H1 (cell line): ENCODE measurements around the gene LRRTM4. TPM values are rescaled to one million over a fixed set of nuclear protein-coding genes. Genes with fewer than 3 reads are reported as not detected.

Experiments used
- CTCF ChIA-PET: fragments of 300-600 bp; sonication (Branson Sonifier 250); formaldehyde crosslinking; loops from one replicate; lab custom pipeline; 2021; ENCODE audit not compliant: partially characterized antibody; lab: Charles Lee
- POLR2A ChIA-PET: fragments of 300-600 bp; sonication (Branson Sonifier 250); formaldehyde crosslinking; loops from one replicate; lab custom pipeline; 2021; ENCODE audit warnings: inconsistent platforms; ENCODE audit not compliant: partially characterized antibody; lab: Charles Lee
- DNase-seq, 2 experiments: peaks; one replicate each; pipeline versions ENCODE4 v3.0.0 to v3.0.0-alpha.2; 2010 to 2022; ENCODE audit warnings: low spot score in 2 of 2, low read depth in 1 of 2, mixed read lengths in 1 of 2
- FAIRE-seq: peaks from 2 replicates; lab custom pipeline; 2011; peaks lifted over from hg19 to GRCh38; lab: Jason Lieb, UNC
- H2AFZ ChIP-seq: 2 replicates; pipeline ENCODE4 v1.8.1; 2012; ENCODE audit warnings: low read length, inconsistent platforms
- H2AK5ac ChIP-seq: 2 replicates; pipeline ENCODE4 v1.6.1; 2013; ENCODE audit warnings: low read depth, low read length
- H2BK120ac ChIP-seq: replicated peaks from 2 replicates; pipeline ENCODE3; 2013; ENCODE audit warnings: low read depth, low read length, inconsistent platforms
- H2BK12ac ChIP-seq: 2 replicates; pipeline ENCODE4 v1.6.1; 2013; ENCODE audit warnings: low read depth, low read length
- H2BK15ac ChIP-seq: 2 replicates; pipeline ENCODE4 v1.6.1; 2013; ENCODE audit warnings: low read length
- H2BK20ac ChIP-seq: 2 replicates; pipeline ENCODE4 v1.6.1; 2013; ENCODE audit warnings: low read length
- H2BK5ac ChIP-seq: 2 replicates; pipeline ENCODE4 v1.6.1; 2013; ENCODE audit warnings: low read depth, low read length
- H3K14ac ChIP-seq: 2 replicates; pipeline ENCODE4 v1.6.1; 2013; ENCODE audit warnings: inconsistent platforms; ENCODE audit not compliant: insufficient read length
- H3K18ac ChIP-seq: 2 replicates; pipeline ENCODE4 v1.6.1; 2013; ENCODE audit warnings: low read length; ENCODE audit errors: extremely low read depth
- H3K23ac ChIP-seq: 2 replicates; pipeline ENCODE4 v1.6.1; 2013; ENCODE audit warnings: inconsistent platforms; ENCODE audit not compliant: insufficient read length
- H3K23me2 ChIP-seq: 2 replicates; pipeline ENCODE4 v1.6.1; 2013; ENCODE audit warnings: low read depth, low read length
- H3K27ac ChIP-seq: 2 replicates; pipeline ENCODE4 v1.6.1; 2011; ENCODE audit warnings: low read depth, low read length, inconsistent platforms
- H3K27me3 ChIP-seq, 4 experiments: replicated peaks in 1 of 4; 1 replicate in 1 of 4; 2 replicates in 3 of 4; pipeline versions ENCODE4 v1.6.1 to v1.8.1; 2011 to 2013; ENCODE audit warnings: low read length in 3 of 4, mild to moderate bottlenecking in 3 of 4, inconsistent platforms in 2 of 4, mixed read lengths in 2 of 4, moderate library complexity in 1 of 4; ENCODE audit not compliant: control insufficient read depth in 3 of 4, insufficient read depth in 3 of 4; ENCODE audit errors: extremely low read depth in 1 of 4
- H3K36me3 ChIP-seq, 4 experiments: 2 replicates each; pipeline versions ENCODE4 v1.6.1 to v1.8.1; 2011 to 2013; ENCODE audit warnings: mild to moderate bottlenecking in 4 of 4, low read length in 3 of 4, moderate library complexity in 2 of 4, control low read depth in 1 of 4, inconsistent platforms in 1 of 4; ENCODE audit not compliant: insufficient read depth in 4 of 4, control insufficient read depth in 2 of 4
- H3K4ac ChIP-seq: replicated peaks from 2 replicates; pipeline ENCODE3; 2013; ENCODE audit warnings: low read length, low read depth, mixed read lengths, inconsistent platforms; ENCODE audit not compliant: insufficient read length
- H3K4me1 ChIP-seq, 4 experiments: replicated peaks in 1 of 4; 1 replicate in 1 of 4; 2 replicates in 3 of 4; pipeline versions ENCODE4 v1.6.1 to v1.8.1; 2011 to 2013; ENCODE audit warnings: low read length in 3 of 4, inconsistent platforms in 2 of 4, mixed read lengths in 1 of 4; ENCODE audit not compliant: insufficient read depth in 4 of 4, control insufficient read depth in 3 of 4
- H3K4me2 ChIP-seq, 2 experiments: 2 replicates each; pipeline versions ENCODE4 v1.6.1 to v1.8.1; 2011 to 2013; ENCODE audit warnings: low read depth in 2 of 2, low read length in 2 of 2, control low read depth in 1 of 2, inconsistent platforms in 1 of 2, mild to moderate bottlenecking in 1 of 2; ENCODE audit not compliant: insufficient read depth in 1 of 2
- H3K4me3 ChIP-seq, 4 experiments: fragments of 200-600, 300-600 bp in 1 of 4; sonication (generic), shearing (Covaris generic), sonication (Bioruptor Twin) in 1 of 4; 2 replicates each; pipeline versions ENCODE4 v1.5.1 to v1.8.1; 2011 to 2016; ENCODE audit warnings: low read length in 4 of 4, low read depth in 3 of 4, control low read depth in 2 of 4, inconsistent platforms in 2 of 4, mild to moderate bottlenecking in 2 of 4, mixed read lengths in 1 of 4, moderate library complexity in 1 of 4; ENCODE audit not compliant: insufficient read depth in 2 of 4; ENCODE audit errors: extremely low read depth in 1 of 4
- H3K56ac ChIP-seq: replicated peaks from 2 replicates; pipeline ENCODE3; 2013; ENCODE audit warnings: low read depth, mild to moderate bottlenecking, mixed read lengths, low read length, inconsistent platforms; ENCODE audit not compliant: insufficient read length
- H3K79me1 ChIP-seq: 2 replicates; pipeline ENCODE4 v1.6.1; 2013; ENCODE audit warnings: low read depth, low read length, control low read depth
- H3K79me2 ChIP-seq, 2 experiments: 2 replicates each; pipeline versions ENCODE4 v1.6.1 to v1.8.1; 2012 to 2013; ENCODE audit warnings: low read length in 2 of 2, mild to moderate bottlenecking in 2 of 2, inconsistent platforms in 1 of 2; ENCODE audit not compliant: insufficient read depth in 2 of 2, control insufficient read depth in 1 of 2
- H3K9ac ChIP-seq, 4 experiments: replicated peaks in 1 of 4; 1 replicate in 1 of 4; 2 replicates in 3 of 4; pipeline versions ENCODE4 v1.6.1 to v1.8.1; 2011 to 2013; ENCODE audit warnings: low read depth in 3 of 4, low read length in 3 of 4, control low read depth in 2 of 4, mild to moderate bottlenecking in 2 of 4, moderate library complexity in 2 of 4, inconsistent platforms in 1 of 4; ENCODE audit errors: extremely low read depth in 1 of 4
- H3K9me3 ChIP-seq, 2 experiments: 2 replicates each; pipeline versions ENCODE4 v1.6.1 to v1.8.1; 2012 to 2013; ENCODE audit warnings: mild to moderate bottlenecking in 2 of 2, moderate library complexity in 2 of 2, control low read depth in 1 of 2, inconsistent platforms in 1 of 2, low read depth in 1 of 2, low read length in 1 of 2, mixed read lengths in 1 of 2; ENCODE audit not compliant: insufficient read depth in 2 of 2
- H4K20me1 ChIP-seq, 2 experiments: replicated peaks in 1 of 2; 2 replicates each; pipeline versions ENCODE3 to v1.8.1; 2011 to 2013; ENCODE audit warnings: inconsistent platforms in 2 of 2, low read length in 2 of 2, mild to moderate bottlenecking in 1 of 2; ENCODE audit not compliant: insufficient read depth in 2 of 2, control insufficient read depth in 1 of 2
- H4K5ac ChIP-seq: 2 replicates; pipeline ENCODE4 v1.6.1; 2013; ENCODE audit warnings: low read length, low read depth, mixed read lengths, inconsistent platforms; ENCODE audit not compliant: insufficient read length
- H4K8ac ChIP-seq: 2 replicates; pipeline ENCODE4 v1.8.0; 2013; ENCODE audit warnings: mild to moderate bottlenecking, moderate library complexity, low read length, inconsistent platforms; ENCODE audit not compliant: insufficient read depth; ENCODE audit errors: extremely low read depth
- H4K91ac ChIP-seq: replicated peaks from 2 replicates; pipeline ENCODE3; 2013; ENCODE audit warnings: low read length, mixed read lengths, inconsistent platforms; ENCODE audit not compliant: insufficient read length
- BACH1 ChIP-seq: IDR thresholded peaks from 2 replicates; pipeline ENCODE4 v1.6.1; 2012; ENCODE audit warnings: low read length, improper control_type of control experiment
- FOSL1 ChIP-seq: IDR thresholded peaks from 2 replicates; pipeline ENCODE4 v1.6.1; 2011; ENCODE audit warnings: mild to moderate bottlenecking, low read depth, low read length, moderate library complexity; ENCODE audit not compliant: insufficient read depth
- GABPA ChIP-seq: IDR thresholded peaks from 2 replicates; pipeline ENCODE4 v1.6.1; 2011; ENCODE audit warnings: mild to moderate bottlenecking, low read length, moderate library complexity, borderline replicate concordance; ENCODE audit not compliant: insufficient read depth
- POLR2AphosphoS5 ChIP-seq: IDR thresholded peaks from 2 replicates; pipeline ENCODE4 v1.6.1; 2011; ENCODE audit warnings: low read depth, low read length
- RBBP5 ChIP-seq: IDR thresholded peaks from 2 replicates; pipeline ENCODE4 v1.7.1; 2012; ENCODE audit warnings: low read depth, mild to moderate bottlenecking, inconsistent platforms, low read length, moderate library complexity, borderline replicate concordance
- SAP30 ChIP-seq: fragments of 300-600 bp; sonication (generic); IDR thresholded peaks from 2 replicates; pipeline ENCODE4 v1.7.1; 2012; ENCODE audit warnings: low read length, moderate library complexity, mild to moderate bottlenecking, inconsistent platforms; ENCODE audit not compliant: insufficient read depth, insufficient replicate concordance
- whole genome bisulfite sequencing, 2 experiments: shearing (Covaris generic) in 1 of 2; methylation state at CpG; one replicate each; pipeline versions ENCODE4 v1.1.6 to v1.1.7; 2013 to 2015; ENCODE audit warnings: low lambda C conversion rate in 2 of 2, mixed read lengths in 2 of 2, inconsistent platforms in 1 of 2, low coverage in 1 of 2, missing lambda C conversion rate in 1 of 2; ENCODE audit not compliant: insufficient replicate concordance in 2 of 2, insufficient coverage in 1 of 2, insufficient read length in 1 of 2; ENCODE audit errors: extremely low coverage in 1 of 2, missing lambda C conversion rate in 1 of 2; 5-methylcytosine and 5-hydroxymethylcytosine counted together
- polyA plus RNA-seq, 7 experiments: library from polyadenylated mRNA; depleted of rRNA in 3 of 7; stranded (reverse) in 5 of 7; unstranded in 2 of 7; fragments of >200 nt in 5 of 7; fragments of 200-250 nt in 2 of 7; gene quantifications; 1 replicate in 5 of 7; 2 replicates in 1 of 7; 4 replicates in 1 of 7; pipeline versions ENCODE4 v1.2.1 to v1.2.3, GENCODE V29; 2011 to 2013; ENCODE audit warnings: missing spikeins in 2 of 7, mixed read lengths in 2 of 7
- total RNA-seq: library from RNA; stranded (reverse); fragmentation: NEBNext Ultra II Directional; extraction: Animal tissue kit (Norgen Biotek cat#: 25700); gene quantifications from 2 replicates; pipeline ENCODE4 v1.2.1, GENCODE V29; 2021
- TF ChIP-seq, protein P1 (sequence below): IDR thresholded peaks from 2 replicates; pipeline ENCODE4 v1.6.1; 2012; ENCODE audit warnings: inconsistent platforms

Gene LRRTM4
- total and polyA plus RNA-seq, 2 of the 8 experiments (the other 6 are each of a cell fraction or from before 2014, with no cell fraction given) = 3.6 to 9.5 TPM

DNA sequence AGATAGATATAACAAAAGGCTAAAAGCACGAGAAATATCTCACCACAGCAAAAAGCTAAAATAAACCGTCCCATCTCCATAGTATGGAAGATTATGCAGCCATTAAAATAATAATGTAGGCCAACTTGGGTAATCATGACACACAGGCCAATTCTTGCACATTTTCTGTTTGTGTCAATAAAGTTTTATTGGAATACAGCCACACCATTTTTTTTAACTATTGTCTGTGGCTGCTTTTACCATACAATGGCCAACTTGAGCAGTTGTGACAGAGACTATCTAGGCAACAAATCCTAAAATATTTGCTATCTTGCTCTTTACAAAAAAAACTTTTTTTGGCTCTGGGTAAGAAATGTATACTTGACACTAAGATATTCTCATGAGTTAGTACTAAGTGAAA lies 212.5 kb downstream of the LRRTM4 start:
- 89% methylated on average over 2 of the region's 2 CpGs; no CpG with 5 or more reads in 1 of the 2 experiments for WGBS, 2 experiments
- Histone ChIP-seq H3K4ac (no peak overlapping the region), H2AFZ (no peak overlapping the region), H2BK120ac (no peak overlapping the region), H3K36me3 (no peaks in the 10 kb centered on the region), H3K4me1 (no peaks in the 10 kb centered on the region), H3K14ac (no peak overlapping the region), H3K27me3 (no peaks in the 10 kb centered on the region), H3K23ac (no peak overlapping the region), H3K23me2 (no peaks in the 10 kb centered on the region), H3K79me2 (no peaks in the 10 kb centered on the region), H3K4me2 (no peak overlapping the region), H3K9me3 (no peaks in the 10 kb centered on the region), H3K9ac (no peak overlapping the region), H3K79me1 (no peaks in the 10 kb centered on the region), H2BK20ac (no peak overlapping the region), H2AK5ac (no peak overlapping the region), H3K56ac (no peak overlapping the region), H2BK15ac (no peak overlapping the region), H2BK5ac (no peak overlapping the region), H4K8ac (no peak overlapping the region), H2BK12ac (no peak overlapping the region), H3K4me3 (no peak overlapping the region), H4K5ac (no peak overlapping the region), H4K91ac (no peak overlapping the region), H3K18ac (no peak overlapping the region), H3K27ac (no peak overlapping the region), H4K20me1 (no peaks in the 10 kb centered on the region)
- FAIRE-seq = no peak
- TF ChIP-seq GABPA = no peak
- TF ChIP-seq POLR2AphosphoS5 = no peak
- TF ChIP-seq FOSL1 = no peak
- TF ChIP-seq BACH1 = no peak
- no peak for TF ChIP-seq SAP30
- TF ChIP-seq, protein P1, sequence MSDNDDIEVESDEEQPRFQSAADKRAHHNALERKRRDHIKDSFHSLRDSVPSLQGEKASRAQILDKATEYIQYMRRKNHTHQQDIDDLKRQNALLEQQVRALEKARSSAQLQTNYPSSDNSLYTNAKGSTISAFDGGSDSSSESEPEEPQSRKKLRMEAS = no peak
- TF ChIP-seq RBBP5 = no peak
- POLR2A ChIA-PET = no interaction called here
- DNase-seq = no peak
- CTCF ChIA-PET = no interaction called here
